NCI-H345 (cell line): ENCODE data around the gene STH.
A peak's percentile ranks its signal among the peaks of the same experiment; 100 is the strongest.

Source experiments
- DNase-seq: peaks from one replicate; lab custom pipeline; 2025; lab: John Stamatoyannopoulos, UW

STH gene

DNA sequence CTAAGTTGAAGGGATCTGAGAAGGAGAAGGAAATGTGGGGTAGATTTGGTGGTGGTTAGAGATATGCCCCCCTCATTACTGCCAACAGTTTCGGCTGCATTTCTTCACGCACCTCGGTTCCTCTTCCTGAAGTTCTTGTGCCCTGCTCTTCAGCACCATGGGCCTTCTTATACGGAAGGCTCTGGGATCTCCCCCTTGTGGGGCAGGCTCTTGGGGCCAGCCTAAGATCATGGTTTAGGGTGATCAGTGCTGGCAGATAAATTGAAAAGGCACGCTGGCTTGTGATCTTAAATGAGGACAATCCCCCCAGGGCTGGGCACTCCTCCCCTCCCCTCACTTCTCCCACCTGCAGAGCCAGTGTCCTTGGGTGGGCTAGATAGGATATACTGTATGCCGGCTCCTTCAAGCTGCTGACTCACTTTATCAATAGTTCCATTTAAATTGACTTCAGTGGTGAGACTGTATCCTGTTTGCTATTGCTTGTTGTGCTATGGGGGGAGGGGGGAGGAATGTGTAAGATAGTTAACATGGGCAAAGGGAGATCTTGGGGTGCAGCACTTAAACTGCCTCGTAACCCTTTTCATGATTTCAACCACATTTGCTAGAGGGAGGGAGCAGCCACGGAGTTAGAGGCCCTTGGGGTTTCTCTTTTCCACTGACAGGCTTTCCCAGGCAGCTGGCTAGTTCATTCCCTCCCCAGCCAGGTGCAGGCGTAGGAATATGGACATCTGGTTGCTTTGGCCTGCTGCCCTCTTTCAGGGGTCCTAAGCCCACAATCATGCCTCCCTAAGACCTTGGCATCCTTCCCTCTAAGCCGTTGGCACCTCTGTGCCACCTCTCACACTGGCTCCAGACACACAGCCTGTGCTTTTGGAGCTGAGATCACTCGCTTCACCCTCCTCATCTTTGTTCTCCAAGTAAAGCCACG, 28.3 kb downstream of the STH start:
- DNase-seq, result no peak

DNA sequence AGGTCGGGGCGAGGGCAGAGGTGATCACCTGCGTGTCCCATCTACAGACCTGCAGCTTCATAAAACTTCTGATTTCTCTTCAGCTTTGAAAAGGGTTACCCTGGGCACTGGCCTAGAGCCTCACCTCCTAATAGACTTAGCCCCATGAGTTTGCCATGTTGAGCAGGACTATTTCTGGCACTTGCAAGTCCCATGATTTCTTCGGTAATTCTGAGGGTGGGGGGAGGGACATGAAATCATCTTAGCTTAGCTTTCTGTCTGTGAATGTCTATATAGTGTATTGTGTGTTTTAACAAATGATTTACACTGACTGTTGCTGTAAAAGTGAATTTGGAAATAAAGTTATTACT, 28.9 kb downstream of the STH start:
- DNase-seq, result no peak

DNA sequence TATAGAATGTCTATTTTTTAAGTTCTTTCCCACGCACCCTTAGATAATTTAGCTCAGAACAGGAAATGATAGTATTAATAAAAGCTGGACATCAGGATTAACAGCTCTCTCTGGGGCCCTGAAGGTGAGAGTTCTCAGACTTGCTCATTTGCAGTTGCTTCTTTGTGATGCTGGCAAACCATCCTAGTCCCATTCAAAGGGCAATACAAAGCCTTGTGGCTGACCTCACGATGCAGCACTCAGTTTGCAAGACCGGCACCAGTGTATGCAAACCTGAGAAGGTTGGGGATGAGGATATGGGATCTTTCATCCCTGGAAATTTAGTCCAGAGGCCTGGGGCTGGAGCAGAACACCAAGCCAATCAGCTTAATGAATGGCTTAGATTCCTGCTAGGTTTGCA, 29.3 kb downstream of the STH start:
- no peak for DNase-seq

DNA sequence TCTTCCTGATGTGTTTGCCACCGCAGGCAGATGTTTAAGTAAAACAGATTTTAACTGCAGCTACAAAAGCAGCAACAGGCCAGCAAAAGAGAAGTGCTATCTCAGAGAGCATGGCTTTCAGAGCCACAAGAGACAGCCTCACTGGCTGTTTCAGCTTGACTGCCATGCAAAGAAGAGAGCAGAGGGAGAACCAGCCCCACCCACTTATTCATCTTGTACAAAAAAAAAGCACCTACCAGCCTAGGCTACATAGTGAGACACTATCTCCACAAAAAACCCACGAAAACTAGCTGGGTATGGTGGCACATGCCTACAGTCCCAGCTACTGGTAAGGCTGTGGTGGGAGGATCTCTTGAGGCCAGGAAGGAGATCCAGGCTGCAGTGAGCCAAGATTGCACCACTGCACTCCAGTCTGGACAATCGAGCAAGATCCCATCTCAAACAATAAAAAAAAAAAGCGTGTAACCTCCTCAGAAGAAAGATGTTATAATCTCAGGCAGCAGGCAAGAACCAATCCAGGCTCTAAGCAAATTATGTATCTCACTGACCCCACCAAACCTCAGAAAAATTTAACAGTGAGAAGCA, 30.0 kb downstream of the STH start:
- DNase-seq, result peak; percentile 8

DNA sequence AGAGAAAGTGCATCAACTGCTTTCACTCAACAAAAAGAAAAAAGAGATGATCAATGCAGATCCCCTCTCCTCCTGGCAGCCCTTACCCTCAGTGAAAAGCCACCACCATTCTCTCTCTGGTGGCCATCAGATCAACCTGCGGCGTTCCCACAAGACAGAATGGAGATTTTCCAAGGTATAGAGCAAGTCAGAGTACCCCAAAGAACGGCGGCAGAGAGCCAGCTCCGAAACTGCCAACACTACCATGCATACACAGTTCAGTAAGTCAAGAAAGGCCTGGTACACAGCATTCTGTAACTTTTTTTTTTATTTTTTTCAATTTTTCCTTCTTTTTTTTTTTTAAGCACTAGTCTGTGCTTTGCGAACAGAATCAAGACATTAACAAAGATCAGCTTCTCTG, 30.6 kb downstream of the STH start:
- no peak for DNase-seq

DNA sequence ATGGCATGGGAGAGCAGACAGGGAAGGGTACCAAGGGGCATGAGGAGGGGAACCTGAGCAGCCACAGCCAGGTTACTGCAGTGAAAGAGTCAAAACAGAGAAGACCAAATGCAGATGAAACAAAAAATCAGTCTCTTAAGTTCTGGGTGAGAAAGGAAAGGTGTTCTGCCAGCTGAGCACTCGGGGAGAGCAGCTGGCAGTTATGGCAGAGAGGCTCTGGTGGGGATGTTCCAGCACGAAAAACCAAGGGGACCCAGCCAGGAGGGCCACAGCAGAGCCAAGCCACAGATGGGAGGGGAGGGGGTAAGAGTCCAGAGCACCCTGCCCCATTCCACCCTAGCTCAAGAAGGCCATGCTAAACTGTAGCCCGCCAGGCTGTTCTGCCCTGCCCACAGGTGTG, 31.7 kb downstream of the STH start:
- no peak for DNase-seq

DNA sequence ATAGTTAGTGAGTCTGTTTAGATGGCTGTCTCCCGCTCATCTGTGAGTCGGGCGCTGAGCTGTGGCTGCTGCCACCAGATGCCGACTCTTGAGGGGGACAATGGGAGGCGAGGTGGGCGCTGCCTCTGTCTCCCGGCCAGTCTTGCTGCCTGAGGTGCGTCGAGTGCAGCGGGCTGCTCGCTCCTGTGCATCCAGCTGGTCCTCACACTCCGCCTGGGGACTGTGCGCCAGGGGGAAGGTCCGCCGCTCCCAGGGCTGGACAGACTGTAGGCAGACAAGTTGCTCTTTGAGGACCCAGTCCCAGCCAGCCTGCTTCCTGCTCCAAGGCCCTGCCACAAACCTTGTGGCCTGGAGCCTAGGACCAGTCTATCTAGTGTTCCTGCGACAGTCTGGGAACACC, 32.4 kb downstream of the STH start:
- DNase-seq, result no peak

DNA sequence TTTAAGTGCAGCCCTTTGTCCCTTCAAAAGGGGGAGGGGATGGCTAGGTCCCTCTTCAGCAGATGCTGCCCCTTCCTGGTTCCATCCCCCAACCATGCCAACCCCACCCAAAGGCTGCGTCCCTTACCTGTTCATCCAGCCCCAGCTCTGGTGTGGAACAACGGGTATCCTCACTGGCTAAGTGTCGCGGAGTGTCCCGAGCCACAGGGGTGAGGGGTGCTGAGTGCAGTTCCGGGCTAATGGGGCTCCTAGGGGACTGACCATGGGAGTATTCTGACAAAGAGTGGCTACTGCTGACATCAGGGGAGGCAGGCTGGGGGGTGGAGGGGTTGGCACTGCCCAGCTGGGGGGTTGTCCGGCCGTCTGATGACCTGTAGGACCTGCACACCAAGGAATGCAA, 32.9 kb downstream of the STH start:
- DNase-seq, result no peak

DNA sequence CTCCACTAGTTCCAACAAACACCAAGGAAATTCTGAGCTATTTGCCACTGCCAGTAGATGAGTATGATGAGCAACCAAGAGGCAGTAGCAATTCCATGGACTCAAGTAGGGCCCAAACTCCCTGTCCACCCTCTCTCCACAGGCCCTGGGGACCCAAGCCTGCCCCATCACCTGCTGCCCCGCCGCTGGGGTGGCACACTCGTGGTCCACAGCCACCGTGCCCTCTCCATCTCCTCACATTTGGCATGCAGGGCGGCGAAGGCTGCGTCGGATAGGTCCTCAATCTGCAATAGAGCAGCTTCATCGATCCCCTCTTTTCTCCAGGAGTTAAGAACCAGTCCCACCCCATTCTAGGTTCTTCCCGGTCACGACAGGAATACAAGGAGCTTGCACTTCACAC, 33.9 kb downstream of the STH start:
- no peak for DNase-seq

DNA sequence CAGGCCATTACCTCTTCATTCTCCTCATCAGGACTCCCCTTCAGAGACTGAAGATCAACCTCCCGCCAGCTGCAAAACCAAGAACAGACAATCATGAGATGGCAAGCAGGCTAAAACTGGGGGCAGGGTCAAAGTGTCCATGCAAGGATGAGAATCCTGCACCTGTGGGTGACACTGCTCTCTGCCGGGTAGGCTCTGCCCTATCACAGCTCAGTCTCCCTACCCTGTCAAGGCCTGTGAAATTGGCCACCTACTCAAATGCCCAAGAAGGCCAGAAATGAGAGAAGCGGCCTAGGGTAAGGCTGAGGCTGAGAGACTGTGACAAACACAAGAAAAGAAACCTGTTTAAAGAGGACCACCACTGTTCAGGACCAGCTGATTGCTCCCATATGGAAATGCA, 34.3 kb downstream of the STH start:
- no peak for DNase-seq

DNA sequence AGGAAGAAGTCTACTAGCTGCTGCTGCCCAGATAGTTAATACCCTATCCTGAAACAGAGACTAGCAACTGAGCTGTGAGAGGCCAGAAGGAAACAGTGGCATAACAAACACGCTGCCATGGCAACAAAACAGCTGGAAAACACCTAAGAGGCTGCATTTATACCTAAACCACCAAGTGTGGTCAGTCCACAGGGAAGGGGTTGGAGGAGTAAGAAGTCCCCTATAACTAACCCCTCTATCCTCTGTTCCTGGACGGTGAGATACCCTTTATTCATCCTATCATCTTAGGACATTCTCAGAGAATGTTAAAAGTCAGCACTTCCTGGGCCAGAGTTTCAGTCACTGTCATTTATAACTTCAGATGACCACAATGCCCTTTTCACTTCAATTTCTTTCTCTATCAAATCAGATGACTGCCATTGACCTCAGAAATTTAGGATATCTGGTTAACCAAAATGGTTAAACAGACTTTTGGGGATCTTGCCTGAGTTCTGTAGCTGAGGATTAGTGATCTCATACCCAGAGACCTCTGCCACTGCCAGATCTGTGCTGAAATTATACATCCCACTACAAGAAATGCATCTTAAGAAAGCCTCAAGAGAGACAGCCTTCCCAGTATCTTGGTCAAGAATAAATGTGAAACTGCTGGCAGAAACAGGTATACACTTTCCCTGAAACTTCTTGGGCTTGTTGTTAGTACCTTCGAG, 36.2 kb downstream of the STH start:
- no peak for DNase-seq

DNA sequence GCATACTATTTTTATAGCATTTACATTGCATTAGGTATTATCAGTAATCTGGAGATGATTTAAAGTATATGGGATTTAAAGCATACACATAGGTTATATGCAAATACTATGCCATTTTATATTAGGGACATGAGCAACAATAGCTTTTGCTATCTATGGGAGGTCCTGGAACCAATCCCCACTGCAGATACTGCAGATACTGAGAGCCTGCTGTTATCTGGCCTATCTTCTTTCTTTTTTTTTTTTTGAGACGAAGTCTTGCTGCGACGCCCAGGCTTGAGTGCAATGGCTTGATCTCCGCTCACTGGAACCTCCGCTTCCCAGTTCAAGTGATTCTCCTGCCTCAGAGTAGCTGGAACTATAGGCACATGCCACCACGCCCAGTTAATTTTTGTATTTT, 37.4 kb downstream of the STH start:
- DNase-seq, result no peak

DNA sequence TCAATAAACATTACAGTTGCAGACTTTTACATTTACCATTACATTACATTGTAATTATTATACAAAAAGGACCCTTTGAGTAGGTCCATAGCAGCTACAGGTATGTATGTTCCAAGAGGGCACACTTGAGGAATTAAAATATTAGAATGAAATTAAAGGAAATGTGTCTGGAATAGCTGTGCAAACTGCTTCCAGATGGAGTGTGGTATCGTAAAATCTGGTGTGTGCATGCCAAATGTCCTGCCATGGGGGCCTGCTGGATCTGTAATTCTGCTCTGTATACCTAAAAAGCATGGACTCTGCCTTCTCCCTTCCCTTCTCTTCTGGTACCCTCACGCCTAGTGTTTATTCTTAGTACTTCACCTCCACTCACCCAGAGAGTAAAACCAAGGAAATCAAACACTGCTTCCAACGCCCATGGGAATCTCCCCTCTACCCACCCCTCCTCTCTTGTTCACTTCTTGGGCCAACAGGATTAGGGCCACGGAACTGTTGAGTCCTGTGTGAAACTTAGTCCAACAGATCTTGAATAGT, 38.7 kb downstream of the STH start:
- DNase-seq, result no peak

DNA sequence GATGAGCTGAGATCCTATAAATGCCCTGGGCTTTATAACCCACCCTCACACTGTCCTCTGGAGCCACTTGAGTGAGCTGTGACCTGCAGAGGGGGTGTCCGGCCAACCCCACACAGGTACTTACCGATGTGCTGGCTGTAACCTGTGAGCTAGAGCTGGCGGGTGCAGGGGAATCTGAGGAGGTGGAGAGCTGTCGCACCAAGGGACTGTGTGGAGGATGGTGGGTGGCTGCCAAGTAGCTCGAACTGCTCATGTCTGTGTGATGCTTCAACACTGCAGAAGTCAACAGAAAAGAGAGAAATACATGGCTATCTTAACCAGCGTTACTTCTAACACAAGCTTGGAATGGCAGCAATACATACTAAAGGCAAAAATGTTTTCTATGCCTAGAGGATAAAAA, 39.4 kb downstream of the STH start:
- no peak for DNase-seq

DNA sequence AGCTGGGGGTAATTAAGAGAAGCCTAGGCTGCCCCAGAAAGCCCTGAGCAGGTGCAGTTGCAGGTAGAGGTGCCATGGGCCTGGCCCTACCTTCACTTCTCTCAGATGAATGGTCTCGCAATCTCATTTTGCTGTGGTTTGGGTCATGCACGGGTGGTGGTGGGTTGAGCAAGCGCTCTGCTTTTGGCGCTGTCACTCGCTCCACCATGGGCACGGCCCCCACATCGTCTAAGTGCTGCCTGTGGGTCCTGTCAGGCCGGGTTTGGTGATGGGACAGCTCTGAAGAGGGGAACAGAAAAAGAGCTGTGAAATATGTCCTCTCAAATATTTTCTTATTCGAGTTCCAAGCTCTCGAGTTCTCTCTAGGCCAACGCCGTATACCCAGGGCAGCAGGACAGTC, 39.9 kb downstream of the STH start:
- DNase-seq, result no peak

DNA sequence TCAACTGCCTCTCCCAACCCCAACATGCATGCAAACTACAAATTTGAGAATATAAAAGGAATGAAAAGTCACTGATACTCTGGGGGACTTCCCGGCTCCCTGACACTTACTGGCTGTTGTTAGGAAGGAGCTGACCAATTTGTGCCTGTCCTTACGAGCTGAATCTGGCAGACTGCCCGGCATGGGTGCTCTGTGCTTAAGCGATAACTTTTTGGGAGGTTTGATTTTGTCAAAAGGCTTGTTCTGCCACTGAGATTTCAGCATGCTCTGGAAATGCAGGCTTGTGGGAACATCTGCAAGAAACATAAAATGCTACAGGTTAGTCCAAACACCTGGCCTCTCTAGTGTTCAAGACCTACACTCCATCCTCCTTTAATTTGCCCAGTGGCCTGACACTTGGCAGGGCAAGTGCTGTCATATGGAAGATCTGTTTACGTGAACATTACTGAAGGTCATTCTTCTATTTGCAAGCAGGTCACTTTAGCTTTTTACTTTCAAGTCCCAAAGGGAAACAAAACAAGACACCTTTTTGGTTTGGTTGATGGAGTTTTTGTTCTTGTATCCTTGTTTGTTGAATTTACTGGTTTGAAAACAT, 40.6 kb downstream of the STH start:
- no peak for DNase-seq

DNA sequence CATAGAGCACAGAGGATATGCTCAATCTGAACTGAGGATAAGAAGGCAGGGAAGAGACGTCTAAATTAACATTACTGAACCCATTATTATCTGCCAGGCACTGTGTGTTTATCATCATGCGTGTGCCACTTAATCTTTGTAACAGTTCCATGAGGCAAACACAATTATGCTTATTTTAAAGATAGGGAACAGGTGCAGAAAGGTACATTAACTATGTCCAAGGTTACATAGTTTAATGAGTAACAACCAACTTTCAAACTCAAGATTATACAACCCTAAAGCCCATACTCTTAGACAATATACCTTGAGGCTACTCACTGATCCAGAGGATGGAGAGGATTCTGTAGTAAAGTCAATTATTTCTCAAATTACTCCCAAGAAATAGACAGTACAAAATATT, 43.2 kb downstream of the STH start:
- DNase-seq, result no peak

DNA sequence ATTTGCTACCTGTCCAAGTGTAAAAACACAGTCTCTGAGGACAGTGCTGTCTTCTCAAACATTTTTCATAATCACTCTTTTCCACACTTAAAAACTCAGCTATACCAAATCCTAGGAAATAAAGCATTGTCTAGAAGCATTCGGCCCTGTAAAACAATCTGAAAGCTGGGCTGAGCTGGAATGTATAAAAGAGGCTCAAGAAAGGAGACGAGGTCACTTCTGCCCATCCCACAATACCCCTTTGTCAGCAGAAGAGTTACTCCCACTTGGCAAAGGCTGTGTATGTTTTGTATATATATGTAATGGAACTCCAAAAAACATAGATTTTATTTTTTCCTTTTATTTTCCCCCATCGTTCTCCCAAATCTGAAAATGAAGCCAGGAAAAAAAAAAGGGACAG, 43.9 kb downstream of the STH start:
- no peak for DNase-seq

DNA sequence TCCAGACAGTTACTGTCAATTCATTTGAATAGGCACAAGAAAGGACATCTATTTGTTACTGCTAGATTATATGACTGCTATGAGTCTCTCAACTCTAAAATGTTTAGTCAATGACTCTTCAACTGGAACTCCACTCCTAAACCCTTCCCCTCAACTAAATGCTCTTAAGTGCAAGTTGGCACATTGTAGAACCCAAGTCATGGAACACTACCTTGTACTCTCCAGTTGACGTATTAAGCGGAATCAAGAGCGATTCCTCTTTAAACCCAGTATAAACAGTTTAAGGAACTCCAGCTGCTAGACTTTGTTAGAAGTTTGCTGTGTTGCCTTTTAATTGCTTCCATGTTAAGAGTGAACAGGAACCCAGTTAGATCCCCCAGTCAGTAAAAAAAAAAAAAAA, 44.6 kb downstream of the STH start:
- no peak for DNase-seq

DNA sequence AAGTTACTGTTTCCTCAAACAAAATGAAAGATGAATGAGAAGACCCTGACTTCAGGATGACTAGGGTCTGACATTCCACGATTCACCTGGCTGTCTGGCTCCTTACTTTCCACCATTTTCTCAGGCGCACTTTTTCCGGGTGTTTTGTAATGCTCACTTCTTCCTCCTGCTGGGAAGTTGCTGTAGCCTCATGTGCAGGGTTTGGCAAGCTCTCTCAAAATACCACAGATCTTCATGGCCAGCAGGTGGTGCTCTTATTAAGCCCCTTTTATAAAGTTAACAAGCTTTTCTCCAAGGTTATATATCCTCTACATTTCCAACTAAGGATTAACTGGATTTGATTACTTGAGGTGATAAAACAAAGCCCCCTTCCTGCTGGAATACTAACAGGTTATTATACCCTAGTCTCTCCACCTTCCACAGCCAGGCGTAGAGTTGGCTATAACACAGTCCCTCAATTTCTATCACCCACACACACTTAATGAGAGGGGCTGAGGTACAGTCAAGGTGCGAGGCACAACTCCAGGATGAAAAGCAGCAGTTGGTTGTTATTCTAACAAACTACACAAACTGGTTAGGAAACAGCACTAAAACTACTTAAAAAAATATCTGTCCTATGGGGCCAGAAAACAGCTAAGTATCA, 45.4 kb downstream of the STH start:
- peak; percentile 48 for DNase-seq

DNA sequence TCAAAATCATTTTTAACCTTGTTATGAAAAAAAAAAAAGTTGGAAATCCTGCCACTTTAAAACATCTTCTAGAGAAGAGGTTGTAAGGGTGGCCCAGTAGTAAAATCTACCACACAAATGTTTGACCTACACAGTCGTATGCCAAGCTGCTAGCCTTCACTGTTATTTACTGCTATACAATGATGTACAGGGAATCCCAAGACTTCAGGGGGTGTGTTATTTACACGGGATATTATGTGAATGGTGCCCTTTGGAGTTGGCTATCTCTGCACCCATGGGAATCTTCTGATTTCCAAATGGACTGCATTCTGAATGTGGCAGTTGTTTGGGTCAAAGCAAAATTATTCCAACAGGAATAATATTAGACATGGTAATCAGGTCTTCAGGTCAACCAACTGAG, 45.9 kb downstream of the STH start:
- DNase-seq, result no peak

DNA sequence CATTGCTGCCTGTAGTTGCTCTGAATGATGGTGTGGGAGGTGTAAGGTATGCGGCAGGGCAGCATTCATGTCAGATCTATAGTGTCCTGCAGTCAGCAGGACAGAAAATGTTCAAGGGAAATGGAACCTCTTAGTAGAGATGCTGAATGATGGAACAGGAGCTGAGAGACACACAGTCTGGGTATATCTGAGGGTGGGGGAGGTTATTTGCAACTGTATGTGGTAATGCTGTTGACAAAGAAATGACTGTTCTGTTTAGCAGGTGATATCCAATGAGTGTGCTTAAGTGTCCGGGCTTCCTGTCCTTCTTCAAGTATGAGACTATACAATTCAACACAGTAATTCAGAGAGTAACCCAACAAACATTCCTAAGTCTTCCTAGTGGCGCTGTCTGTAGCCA, 46.6 kb downstream of the STH start:
- no peak for DNase-seq
